ENCODE measurements around the gene GCNT4.
A peak's percentile ranks its signal among the peaks of the same experiment; 100 is the strongest.

DNA sequence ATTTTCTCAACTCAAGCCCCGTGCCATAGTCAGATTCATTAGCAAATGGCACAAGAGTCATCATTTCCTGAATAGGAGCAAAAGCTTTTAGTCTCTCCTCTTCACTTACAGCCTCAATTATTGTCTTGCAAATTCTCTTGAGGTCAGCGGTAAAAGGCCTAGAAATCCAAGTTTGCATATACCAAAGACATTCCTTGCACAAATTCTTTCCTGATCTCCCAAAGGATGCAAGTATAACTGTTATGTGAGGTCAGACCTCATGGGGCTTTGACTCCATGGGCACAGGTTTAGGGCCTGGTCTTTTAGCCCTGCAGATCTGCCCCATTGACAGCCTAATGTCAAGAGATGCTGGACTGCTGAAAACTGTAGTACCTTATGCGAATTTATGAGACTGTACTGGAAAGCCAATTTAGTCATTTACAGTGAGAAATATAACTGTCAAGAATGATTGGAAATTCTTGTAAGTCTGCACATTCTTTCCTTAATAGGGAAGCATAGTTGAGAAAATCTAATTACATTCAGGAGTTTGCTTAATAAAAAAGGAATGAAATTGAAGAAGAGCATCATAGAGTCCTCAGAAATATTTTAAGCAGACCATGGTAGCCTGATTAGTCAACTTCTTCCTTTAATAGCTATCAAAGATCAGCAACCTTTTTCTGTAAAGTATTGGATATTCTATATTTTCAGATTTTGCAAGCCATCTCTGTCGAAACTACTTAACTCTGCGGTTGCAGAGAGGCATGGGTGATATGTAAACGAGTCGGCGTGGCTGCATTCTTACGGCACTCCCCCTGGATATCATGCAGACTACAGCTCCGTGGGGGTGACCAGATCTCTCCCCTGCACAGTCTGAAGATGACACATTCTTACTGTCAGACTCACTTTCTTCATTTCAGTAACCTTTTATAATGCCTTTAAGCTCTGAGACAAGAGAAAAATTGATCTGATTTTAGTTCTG lies 45.2 kb downstream of the GCNT4 start:
- TF ChIP-seq, protein P1, sequence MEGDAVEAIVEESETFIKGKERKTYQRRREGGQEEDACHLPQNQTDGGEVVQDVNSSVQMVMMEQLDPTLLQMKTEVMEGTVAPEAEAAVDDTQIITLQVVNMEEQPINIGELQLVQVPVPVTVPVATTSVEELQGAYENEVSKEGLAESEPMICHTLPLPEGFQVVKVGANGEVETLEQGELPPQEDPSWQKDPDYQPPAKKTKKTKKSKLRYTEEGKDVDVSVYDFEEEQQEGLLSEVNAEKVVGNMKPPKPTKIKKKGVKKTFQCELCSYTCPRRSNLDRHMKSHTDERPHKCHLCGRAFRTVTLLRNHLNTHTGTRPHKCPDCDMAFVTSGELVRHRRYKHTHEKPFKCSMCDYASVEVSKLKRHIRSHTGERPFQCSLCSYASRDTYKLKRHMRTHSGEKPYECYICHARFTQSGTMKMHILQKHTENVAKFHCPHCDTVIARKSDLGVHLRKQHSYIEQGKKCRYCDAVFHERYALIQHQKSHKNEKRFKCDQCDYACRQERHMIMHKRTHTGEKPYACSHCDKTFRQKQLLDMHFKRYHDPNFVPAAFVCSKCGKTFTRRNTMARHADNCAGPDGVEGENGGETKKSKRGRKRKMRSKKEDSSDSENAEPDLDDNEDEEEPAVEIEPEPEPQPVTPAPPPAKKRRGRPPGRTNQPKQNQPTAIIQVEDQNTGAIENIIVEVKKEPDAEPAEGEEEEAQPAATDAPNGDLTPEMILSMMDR (conservative IDR thresholded peaks at IDR 0.05; ENCODE audit: low read depth in 2 of 2) = no peak
- TF ChIP-seq EZH2 (IDR thresholded peaks at IDR 0.05; ENCODE audit: low read depth, unreplicated experiment) (no peak), STAT1 (IDR thresholded peaks at IDR 0.05; ENCODE audit: unreplicated experiment) (no peak), POLR2AphosphoS5 (IDR thresholded peaks at IDR 0.05; ENCODE audit: low read depth) (no peak), EZH2phosphoT487 (IDR thresholded peaks at IDR 0.05; ENCODE audit: unreplicated experiment) (no peak), ZNF114 (CRISPR knock-in tag; IDR thresholded peaks at IDR 0.05) (no peak), CREB1 (CRISPR knock-in tag; IDR thresholded peaks at IDR 0.05; ENCODE audit: low read depth) (peak; percentile 35), ZNF331 (CRISPR knock-in tag; IDR thresholded peaks at IDR 0.05; ENCODE audit: low read depth) (no peak), NANOG (IDR thresholded peaks at IDR 0.05; ENCODE audit: borderline replicate concordance) (no peak)
- TF ChIP-seq, protein P2, sequence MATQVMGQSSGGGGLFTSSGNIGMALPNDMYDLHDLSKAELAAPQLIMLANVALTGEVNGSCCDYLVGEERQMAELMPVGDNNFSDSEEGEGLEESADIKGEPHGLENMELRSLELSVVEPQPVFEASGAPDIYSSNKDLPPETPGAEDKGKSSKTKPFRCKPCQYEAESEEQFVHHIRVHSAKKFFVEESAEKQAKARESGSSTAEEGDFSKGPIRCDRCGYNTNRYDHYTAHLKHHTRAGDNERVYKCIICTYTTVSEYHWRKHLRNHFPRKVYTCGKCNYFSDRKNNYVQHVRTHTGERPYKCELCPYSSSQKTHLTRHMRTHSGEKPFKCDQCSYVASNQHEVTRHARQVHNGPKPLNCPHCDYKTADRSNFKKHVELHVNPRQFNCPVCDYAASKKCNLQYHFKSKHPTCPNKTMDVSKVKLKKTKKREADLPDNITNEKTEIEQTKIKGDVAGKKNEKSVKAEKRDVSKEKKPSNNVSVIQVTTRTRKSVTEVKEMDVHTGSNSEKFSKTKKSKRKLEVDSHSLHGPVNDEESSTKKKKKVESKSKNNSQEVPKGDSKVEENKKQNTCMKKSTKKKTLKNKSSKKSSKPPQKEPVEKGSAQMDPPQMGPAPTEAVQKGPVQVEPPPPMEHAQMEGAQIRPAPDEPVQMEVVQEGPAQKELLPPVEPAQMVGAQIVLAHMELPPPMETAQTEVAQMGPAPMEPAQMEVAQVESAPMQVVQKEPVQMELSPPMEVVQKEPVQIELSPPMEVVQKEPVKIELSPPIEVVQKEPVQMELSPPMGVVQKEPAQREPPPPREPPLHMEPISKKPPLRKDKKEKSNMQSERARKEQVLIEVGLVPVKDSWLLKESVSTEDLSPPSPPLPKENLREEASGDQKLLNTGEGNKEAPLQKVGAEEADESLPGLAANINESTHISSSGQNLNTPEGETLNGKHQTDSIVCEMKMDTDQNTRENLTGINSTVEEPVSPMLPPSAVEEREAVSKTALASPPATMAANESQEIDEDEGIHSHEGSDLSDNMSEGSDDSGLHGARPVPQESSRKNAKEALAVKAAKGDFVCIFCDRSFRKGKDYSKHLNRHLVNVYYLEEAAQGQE (IDR thresholded peaks at IDR 0.05; ENCODE audit: unreplicated experiment) = no peak

Data from GM23338 (cell line).